A673 (cell line): ENCODE results near the gene DUSP14.

Experiments
- EZH2 ChIP-seq: fragments of 200-600 bp; sonication (generic); IDR thresholded peaks from 2 replicates; pipeline ENCODE4 v1.6.1; 2017; ENCODE audit warnings: borderline replicate concordance, low read depth, mild to moderate bottlenecking, mixed read lengths, antibody characterized with exemption, low read length; ENCODE audit not compliant: poor library complexity, severe bottlenecking
- TF ChIP-seq, protein P1 (sequence below): fragments of 300-800, 200-600 bp; sonication (generic); conservative IDR thresholded peaks from 2 replicates; pipeline ENCODE4 v1.5.1; 2017; ENCODE audit warnings: low read depth, mild to moderate bottlenecking, antibody characterized with exemption, low read length, moderate library complexity, mixed read lengths

DNA sequence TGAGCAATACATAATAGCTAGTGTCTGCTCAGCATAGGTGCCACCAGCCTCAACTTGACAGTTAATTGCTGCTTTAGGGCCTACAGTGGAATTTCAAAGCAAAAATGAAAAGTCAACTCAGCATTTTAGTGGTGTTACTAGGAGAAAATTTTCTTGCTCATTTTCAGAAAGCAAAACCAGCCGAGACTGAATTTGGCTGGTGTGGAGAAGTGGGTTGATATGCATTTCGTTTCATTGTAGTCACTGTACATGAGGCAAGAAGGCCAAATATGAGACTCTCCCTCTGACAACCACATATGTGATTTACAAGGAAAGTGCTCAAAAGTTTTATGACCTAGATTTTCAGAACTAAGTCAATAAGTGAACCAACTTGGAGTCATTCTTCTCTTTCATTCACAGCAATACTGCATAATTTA lies 54.0 kb downstream of the DUSP14 start:
- TF ChIP-seq, protein P1, sequence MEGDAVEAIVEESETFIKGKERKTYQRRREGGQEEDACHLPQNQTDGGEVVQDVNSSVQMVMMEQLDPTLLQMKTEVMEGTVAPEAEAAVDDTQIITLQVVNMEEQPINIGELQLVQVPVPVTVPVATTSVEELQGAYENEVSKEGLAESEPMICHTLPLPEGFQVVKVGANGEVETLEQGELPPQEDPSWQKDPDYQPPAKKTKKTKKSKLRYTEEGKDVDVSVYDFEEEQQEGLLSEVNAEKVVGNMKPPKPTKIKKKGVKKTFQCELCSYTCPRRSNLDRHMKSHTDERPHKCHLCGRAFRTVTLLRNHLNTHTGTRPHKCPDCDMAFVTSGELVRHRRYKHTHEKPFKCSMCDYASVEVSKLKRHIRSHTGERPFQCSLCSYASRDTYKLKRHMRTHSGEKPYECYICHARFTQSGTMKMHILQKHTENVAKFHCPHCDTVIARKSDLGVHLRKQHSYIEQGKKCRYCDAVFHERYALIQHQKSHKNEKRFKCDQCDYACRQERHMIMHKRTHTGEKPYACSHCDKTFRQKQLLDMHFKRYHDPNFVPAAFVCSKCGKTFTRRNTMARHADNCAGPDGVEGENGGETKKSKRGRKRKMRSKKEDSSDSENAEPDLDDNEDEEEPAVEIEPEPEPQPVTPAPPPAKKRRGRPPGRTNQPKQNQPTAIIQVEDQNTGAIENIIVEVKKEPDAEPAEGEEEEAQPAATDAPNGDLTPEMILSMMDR: no peak
- no peak for TF ChIP-seq EZH2
